Measurements from ENCODE around the gene B4GALNT2.
"Not testable (repeated sequence)": the region's sequence is repeated elsewhere in the genome, so short reads cannot be mapped to it uniquely, and the experiment has no call there.

Gene B4GALNT2

GRCh38 chr17:49184522-49184921 is 52.0 kb downstream of the B4GALNT2 start:
- not testable (repeated sequence) for DNase-seq

DNA sequence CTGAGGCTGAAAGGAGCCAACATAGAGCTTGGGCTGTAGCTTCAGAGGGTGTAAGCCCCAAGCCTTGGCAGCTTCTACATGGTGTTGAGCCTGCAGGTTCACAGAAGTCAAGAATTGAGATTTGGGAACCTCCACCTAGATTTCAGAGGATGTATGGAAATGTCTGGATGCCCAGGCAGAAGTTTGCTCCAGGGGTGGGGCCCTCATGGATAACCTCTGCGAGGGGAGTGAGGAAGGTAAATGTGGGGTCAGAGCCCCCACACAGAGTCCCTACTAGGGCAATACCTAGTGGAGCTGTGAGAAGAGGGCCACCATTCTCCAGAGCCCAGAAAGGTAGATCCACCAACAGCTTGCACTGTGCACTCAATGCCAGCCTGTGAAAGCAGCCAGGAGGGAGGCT is 52.8 kb downstream of the B4GALNT2 start:
- DNase-seq: not testable (repeated sequence)

- DNase-seq: no peak
Measured at GRCh38 chr17:49187301-49187700, 54.7 kb downstream of the B4GALNT2 start.

GRCh38 chr17:49190932-49191331 is 58.4 kb downstream of the B4GALNT2 start:
- peak; percentile 26 for DNase-seq

DNA sequence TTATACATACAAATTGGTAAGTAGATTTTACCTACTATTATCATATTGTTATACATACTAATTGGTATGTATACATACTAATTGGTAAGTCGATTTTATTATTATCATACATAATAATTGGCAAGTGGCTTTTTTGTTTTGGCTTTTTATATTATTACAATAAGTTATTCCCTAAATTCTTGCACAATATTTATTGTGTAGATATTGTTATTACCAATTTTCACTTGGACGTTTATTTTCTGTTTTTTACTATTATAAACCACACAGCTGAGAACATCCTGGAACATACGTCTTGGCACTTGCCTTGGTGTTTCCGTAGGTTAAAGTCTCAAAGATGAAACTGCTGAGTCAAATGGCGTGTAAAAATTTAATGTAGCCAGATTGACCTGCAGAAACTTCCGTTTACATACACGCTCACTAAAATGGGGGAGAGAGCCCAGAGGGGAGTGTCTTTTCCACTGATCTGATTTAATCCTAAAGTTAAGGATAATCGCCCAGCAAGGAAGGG is 58.9 kb downstream of the B4GALNT2 start:
- DNase-seq: no peak

GRCh38 chr17:49191917-49192741 is 59.6 kb downstream of the B4GALNT2 start:
- peak; percentile 93 for DNase-seq

DNA sequence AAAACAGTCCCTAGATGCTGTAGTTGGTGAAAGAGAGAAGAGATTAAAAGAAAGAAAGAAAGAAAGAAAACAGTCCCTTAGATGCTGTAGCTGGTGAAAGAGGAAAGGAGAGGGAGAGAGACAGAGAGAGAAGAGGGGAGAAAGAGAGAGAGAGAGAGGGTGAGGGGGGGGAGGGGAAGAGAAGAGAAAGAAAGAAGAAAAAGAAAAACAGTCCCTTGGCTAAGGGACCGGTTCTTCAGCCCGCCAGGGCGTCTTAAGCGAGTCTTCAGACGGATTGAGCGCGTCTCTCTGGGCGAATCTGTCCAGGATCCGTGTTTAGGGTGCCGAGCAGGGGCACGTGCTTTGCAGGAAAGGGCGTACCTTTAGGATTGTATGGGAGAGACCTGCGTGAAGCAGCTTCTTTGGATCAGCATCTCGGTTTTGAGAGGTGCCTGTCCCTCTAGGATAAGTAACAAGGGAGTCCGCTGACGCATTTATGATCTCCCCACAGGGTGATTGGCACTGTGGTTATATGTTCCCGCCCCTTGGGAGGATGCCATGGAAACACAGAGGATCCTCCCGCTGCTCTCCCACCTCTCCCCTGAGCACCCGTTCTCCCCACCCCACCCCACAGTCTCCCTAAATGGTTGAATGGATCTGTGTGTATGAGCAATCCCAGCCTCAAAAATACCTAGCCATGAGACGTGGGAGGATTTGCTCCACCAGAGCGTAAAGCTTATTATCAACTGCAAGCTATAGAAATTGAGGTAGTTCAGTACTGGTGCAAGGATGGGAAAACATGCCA is 61.1 kb downstream of the B4GALNT2 start:
- peak; percentile 53 for DNase-seq

- no peak for DNase-seq
Measured at GRCh38 chr17:49194297-49194607, 61.7 kb downstream of the B4GALNT2 start.

DNA sequence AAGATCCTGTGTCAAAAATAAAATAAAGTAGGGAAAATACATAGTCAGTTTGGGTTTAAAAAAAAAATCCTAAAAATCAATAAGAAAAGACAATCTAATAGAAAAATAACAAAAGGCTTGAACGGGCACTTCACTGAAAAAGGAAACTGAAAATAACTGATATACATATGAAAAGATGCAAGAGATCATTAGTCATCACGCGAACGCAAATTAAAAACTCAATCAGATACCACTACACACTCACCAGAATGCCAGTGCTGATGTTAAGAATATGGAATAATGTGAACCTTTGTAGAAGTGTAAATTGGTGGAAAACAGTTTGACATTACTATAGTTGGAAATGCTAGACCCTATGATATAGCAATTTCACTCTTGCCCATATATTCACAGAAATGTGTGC is 63.2 kb downstream of the B4GALNT2 start:
- no peak for DNase-seq

DNA sequence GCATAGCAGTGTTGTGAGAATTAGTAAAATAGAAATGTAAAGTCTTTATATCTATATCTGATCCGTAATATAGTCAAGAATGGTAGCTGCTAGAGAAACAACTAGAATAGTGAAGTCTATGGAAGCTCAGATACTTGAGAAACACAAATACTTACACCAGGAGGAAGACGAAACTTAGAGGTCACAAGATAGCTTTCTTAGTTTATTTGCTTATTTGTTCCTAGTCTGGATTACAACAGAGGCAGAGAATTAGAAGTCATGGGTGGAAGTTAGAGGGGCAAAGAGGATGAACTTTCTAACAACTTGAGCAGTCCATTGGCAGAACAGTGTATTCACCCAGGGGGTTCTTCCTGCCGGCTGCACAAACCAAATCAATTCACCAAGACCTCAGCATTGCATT is 64.0 kb downstream of the B4GALNT2 start:
- no peak for DNase-seq

- no peak for DNase-seq
Measured at GRCh38 chr17:49197346-49197998, 64.9 kb downstream of the B4GALNT2 start.

GRCh38 chr17:49198211-49198610 is 65.6 kb downstream of the B4GALNT2 start:
- DNase-seq: no peak

- no peak for DNase-seq
Measured at GRCh38 chr17:49200423-49201083, 68.0 kb downstream of the B4GALNT2 start.

DNA sequence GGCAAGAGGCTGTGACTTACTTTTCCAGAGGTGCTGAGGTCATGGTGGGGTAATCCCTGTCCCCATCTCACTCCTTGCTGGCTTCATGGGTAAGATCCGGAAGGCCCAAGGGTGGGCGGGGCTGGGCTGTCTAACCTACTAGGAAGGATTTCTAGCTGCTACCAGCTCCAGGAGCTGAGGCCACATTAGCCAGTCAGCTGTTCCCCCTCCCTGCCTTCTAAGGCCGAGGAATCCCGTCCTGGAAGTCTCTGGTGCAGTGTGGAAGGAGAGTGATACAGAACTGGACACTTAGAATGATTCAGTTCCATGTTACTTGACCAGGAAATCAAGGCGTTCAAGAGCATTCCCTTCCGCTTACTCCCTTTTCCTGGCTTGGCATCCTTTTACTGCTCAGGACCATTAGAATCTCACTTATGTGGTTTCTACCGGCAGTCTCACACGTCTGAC is 68.9 kb downstream of the B4GALNT2 start:
- DNase-seq: no peak

GRCh38 chr17:49203796-49204195 is 71.2 kb downstream of the B4GALNT2 start:
- no peak for DNase-seq

- DNase-seq: no peak
Measured at GRCh38 chr17:49204516-49204915, 71.9 kb downstream of the B4GALNT2 start.

DNA sequence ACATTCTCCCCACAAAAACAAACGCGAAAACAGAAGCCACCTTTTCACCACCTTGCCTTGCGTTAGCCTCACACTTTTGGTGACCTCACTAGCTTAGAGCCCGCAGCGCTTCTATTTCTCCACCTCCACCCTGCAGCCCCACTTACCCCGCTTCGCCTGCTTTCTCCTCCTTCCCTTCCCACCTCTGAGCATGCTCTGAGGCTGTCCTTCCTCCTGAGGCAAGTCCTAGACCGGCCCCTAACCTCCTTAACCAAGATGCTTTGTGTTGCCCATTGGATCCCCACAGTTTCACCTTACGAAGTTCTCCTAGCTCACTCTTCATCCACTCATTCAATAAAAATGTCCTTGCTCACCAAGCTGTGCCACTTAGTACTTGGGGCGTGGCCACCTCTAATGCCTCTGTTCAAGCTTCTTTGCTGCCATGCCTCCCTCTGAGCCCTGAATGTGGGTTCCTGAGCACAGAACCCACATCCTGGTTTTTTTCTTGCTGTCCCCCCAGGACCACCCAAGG is 76.5 kb downstream of the B4GALNT2 start:
- no peak for DNase-seq

- no peak for DNase-seq
Measured at GRCh38 chr17:49210158-49211029, 77.8 kb downstream of the B4GALNT2 start, which contains the start of the genes ABI3 and GNGT2. Gene ABI3, plus strand, starts transcription at chr17:49210707. Its CDS starts 18 bp downstream, at chr17:49210725. Gene GNGT2, minus strand, starts transcription at chr17:49210574. Its CDS starts 3,152 bp downstream, at chr17:49207422.

DNA sequence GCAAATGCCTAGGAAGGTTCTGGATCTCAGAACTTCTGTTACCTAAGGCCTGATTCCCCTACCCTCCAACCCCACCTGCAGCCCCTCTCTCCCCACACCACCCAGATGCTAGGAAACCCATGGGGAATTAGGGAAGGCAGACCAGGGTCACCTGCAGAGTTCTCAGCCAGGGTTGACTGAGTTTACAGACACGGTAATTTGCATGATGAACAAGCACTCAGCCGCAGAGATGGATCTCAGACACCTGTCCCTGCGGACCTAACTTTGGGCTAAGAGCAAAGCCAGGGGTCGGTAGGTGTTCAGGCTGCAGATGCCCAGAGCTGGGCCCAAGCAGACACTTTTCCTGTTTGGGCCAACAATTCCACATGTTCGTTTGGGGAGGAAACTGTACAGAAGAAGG is 80.8 kb downstream of the B4GALNT2 start:
- DNase-seq: no peak

DNA sequence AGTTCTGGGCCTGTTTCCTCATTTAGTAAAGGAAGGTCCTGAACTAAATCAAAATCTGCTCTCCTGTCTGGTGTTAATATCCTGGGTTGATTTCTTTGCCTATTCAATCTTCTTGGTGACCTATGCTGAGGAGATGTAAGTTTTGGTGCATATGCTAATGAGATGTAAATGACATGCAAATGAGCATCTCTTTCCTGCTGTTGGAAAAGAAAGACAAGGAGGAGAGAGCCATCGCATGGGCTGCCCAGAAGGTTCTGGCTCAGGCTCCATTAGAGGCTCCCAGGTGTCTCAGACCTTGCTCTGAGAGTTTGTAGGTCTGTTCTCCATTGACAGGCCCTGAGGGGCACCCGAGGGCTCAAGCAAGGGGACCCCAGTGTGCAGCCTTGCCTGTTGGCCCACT is 81.3 kb downstream of the B4GALNT2 start:
- DNase-seq: no peak

DNA sequence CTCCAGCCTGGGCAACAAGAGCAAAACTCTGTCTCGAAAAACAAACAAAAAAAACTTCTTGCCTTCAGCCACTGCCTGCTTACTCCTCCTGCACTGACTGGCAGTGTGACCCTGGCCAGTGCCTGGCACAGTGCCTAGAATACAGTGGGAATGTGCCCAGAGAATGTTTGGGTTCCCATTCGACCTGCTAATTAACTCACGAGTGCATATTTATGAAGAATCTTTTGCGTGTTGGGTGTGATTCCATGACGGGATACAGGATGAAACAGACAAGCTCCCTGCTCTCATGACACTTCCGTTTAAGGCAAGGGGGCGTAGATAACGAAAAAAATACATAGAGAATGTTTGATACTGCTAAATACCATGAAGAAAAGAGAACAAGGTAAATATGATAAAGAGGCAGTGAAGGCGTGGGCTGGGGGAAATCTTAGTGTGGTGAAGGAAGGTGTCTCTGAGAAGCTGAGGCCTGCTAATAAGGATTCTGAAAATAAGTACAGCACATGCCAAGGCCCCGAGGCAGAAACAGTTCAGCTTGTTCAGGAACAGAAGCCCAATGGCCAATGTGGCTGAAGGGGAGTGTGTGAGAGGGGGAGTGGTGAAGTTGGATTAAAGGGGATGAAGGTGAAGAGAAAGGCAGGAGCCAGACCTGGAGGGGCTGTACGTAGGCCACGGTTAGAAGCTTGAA is 82.2 kb downstream of the B4GALNT2 start:
- DNase-seq: no peak
